ENCODE measurements around the gene PANK1.
"Not testable (repeated sequence)": the region's sequence is repeated elsewhere in the genome, so short reads cannot be mapped to it uniquely, and the experiment has no call there.

Gene PANK1

GRCh38 chr10:89567576-89568245 is 77.3 kb downstream of the PANK1 start:
- DNase-seq (ENCODE audit: low read depth, low spot score): no peak

DNA sequence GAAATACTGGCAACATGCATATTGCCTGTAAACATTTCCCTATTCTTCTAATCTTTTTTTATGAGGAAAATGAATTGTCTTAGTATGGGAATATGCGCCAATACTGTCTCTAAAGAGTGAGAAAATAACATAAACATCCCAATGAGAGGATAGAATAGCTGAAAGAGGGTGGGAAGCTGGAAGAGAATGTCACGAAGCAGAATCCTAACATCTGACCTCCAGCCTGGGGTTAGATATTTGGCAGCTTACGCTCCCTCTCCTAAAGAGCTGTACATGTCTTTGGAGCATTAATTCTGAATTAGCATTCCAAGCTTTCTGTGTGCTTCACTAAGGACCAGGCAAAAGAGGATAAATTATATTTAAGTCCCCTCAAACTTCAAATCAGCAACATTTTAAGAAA is 78.0 kb downstream of the PANK1 start:
- DNase-seq (ENCODE audit: low read depth, low spot score): no peak

- DNase-seq (ENCODE audit: low read depth, low spot score): no peak
Observed at GRCh38 chr10:89566095-89566950, 78.7 kb downstream of the PANK1 start.

DNA sequence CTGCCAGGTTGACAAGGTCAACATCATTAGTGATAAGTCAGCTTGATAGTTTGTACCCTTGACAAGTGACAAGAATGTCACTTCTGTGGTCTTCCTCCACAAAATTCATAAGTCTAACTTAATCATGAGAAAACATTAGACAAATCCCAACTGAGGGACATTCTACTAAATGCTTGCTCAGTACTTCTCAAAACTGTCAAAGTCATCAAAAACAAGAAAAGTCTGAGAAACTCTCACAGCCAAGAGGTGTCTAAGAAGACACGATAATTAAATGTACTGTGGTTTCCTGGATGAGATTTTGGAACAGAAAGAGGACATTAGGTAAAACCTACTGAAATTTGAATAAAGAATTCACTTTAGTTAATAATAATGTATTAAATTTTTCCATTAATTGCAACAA is 79.9 kb downstream of the PANK1 start:
- DNase-seq (ENCODE audit: low read depth, low spot score): no peak

GRCh38 chr10:89563861-89564478 is 81.1 kb downstream of the PANK1 start:
- peak; percentile 3 for DNase-seq (ENCODE audit: low read depth, low spot score)

- DNase-seq (ENCODE audit: low read depth, low spot score): no peak
Observed at GRCh38 chr10:89563311-89563710, 81.7 kb downstream of the PANK1 start.

- DNase-seq (ENCODE audit: low read depth, low spot score): no peak
Observed at GRCh38 chr10:89556600-89556999, 88.4 kb downstream of the PANK1 start.

GRCh38 chr10:89555688-89556445 is 89.2 kb downstream of the PANK1 start:
- no peak for DNase-seq (ENCODE audit: low read depth, low spot score)

DNA sequence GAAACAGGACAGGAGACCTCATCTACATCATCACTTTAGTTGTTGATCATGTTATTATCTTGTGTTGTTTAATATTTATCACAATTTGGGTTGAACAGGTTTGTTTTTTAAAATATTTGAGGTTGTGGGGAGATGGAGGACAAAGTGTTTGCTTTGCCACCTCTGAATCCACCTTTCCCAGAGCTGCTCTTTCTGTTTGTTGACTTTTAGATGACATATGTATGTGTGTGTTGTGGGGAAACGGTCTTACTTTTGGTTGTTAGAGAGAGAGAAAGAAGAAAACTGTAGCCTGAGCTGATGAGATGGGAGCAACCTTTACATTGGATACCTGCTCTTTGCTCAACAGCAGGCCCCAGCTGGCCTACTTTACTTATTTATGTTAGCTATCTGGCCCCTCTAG is 90.6 kb downstream of the PANK1 start:
- no peak for DNase-seq (ENCODE audit: low read depth, low spot score)

DNA sequence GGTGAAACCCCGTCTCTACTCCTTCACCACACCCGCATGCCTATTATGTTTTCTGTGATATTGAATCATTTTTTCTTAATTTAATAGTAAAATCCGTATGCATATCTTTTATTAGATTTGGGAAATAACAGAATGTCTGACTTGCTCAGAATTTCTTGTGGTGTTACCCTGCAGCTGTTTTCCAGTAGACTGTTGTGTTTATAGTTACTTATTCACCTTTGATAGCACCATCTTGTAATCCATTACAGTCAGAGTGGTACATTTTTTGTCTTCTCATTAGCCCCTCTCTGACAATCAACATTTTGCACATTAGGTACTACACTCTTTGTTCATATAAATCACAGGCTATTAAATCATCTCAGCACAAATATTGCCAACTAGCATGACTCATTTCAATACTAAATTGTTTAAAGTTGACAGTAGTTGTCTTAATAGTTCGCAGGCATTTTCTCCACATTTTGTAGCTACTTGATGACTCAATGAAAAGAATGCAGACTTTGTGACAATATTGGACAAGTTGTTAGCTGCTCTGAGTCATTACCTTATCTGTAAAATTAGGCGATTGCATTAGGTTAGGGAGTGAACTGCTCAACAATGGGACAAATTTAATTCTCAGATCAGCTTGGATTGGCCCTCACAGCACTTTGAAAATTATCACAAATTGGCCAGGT is 91.8 kb downstream of the PANK1 start:
- no peak for DNase-seq (ENCODE audit: low read depth, low spot score)

DNA sequence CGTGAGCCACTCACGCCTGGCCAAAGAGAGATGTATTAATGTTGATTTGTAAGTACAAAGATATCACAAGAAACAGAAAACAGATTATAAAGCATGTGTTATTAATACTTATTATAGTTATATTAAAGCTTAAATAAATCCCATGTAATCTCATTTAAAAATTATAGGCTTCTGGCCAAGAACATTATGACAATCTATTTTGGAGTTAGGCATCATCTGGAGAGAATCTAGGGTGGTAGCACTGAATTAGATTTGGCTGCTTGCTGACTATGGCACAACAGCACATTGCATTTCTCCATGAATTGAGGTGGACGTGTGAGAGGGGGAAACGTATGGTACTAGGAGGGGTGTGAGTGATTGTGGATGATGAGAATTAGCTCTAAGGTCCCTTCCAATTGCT is 92.8 kb downstream of the PANK1 start:
- DNase-seq (ENCODE audit: low read depth, low spot score): no peak

DNA sequence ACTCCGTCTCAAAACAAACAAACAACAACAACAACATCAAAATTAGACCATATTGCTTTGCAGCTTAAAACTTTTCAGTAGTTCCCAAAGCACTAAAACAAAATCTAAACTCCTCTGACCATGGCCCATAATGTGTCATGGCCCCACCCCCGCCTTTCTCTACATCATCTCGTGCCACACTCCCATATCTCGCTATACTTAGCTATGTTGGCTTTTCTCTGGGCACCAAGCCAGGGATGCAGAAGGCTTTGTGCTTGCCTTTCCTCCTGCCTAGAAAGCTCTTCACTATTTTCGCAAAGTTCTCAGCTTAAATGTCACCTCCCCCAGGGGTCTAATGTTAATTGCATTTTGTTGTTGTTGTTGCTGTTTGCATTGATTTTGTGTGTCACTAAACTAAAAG is 94.5 kb downstream of the PANK1 start:
- DNase-seq (ENCODE audit: low read depth, low spot score): no peak

- no peak for DNase-seq (ENCODE audit: low read depth, low spot score)
Observed at GRCh38 chr10:89549510-89549909, 95.5 kb downstream of the PANK1 start.

- no peak for DNase-seq (ENCODE audit: low read depth, low spot score)
Observed at GRCh38 chr10:89548673-89549072, 96.4 kb downstream of the PANK1 start.

DNA sequence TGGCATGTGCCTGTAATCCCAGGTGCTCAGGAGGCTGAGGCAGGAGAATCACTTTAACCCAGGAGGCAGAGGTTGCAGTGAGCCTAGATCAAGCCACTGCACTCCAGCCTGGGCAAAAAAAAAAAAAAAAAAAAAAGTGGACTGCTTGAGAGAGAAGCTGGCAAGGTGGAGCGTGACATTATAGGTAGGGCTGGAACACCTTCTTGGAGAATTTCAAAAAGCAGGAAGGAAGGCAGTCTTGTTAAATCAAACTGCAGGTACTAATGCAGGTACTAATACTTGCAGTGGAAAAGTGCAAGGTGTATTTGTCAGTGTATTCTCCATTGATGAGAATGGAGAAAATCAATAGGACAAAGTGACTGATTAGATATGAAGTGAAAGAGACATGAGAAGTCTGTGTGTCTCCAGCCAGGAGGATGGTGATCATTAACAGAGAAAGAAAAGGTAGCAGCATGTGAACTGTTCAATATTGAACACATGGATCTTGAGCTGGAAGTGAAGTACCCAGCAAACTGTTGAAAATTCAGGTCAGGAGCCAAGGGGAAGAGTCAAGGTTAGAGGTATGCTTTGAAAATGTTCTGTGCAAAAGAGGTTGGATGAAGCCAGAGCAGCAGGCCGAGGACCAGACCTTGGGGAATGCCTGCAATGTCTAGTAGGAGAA is 97.1 kb downstream of the PANK1 start:
- DNase-seq (ENCODE audit: low read depth, low spot score): no peak

DNA sequence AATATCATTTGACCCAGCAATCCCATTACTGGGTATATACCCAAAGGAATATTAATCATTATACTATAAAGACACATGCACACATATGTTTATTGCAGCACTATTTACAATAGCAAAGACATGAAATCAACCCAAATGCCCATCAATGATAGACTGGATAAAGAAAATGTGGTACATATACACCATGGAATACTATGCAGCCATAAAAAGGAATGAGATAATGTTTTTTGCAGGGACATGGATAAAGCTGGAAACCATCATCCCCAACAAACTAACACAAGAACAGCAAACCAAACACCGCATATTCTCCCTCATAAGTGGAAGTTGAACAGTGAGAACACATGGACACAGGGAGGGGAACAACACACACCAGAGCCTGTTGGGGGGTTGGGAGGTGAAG is 98.4 kb downstream of the PANK1 start:
- DNase-seq (ENCODE audit: low read depth, low spot score): not testable (repeated sequence)

DNA sequence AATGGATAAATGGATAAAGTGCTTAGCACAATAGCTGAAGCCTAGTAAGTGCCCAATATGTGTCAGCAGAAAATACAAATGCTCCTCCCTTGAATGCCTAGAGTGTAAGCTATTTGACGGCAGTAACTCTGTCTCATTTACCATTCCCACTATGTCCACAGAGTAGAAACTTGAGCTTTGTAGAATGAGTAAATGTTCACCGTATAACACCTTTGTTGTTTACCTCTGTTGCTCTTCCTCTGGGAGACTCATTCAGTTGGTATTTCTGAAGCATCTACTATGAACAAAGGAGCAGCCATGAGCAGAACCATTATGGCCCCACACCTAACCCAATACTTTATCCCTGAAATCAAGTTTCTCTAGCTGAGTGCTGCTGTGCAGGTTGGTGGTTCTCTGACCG is 101.2 kb downstream of the PANK1 start:
- DNase-seq (ENCODE audit: low read depth, low spot score): no peak

DNA sequence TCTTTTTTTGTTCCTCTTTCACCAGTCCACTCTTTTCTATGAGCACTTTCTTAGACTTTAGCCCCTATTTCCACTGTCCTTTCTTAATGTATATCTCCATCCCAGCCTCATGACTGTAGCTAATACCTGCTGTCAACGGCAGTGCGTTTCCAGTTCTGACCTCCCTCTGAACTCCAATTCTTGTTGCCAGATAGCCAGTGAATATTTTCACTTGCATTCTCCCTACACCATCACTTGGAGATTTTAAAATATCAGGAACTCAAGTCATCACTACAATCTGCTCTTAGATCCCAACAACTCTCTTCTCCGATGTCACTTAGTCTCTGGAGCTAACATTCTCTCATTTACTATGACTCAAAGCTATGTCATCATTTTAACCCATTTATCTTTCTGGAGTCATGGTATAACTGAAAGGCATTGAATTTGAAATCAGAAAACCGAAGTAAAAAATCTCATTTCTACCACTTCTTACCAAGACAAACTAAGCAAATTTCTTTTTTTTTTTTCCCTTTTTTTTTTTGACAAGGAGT is 104.6 kb downstream of the PANK1 start:
- DNase-seq (ENCODE audit: low read depth, low spot score): no peak

DNA sequence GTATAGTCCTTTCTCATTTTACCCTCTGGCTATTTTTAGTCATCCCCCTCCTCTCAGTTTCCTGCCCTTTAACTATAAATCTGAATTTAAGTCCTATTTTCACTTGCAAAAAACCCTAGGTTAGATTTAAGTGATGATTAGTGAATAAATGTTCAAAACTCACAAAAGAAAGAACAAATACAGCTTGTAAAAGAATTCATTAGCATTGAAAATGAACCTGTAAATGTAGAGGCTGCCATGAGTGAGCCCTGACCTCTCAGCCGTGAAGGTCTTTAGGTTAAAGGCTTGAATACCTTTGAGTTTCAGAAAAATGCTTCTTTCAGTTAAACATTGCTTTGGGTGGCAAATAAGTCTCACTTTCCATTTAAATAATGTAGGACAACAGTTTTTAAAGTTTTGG is 107.7 kb downstream of the PANK1 start:
- DNase-seq (ENCODE audit: low read depth, low spot score): no peak

DNA sequence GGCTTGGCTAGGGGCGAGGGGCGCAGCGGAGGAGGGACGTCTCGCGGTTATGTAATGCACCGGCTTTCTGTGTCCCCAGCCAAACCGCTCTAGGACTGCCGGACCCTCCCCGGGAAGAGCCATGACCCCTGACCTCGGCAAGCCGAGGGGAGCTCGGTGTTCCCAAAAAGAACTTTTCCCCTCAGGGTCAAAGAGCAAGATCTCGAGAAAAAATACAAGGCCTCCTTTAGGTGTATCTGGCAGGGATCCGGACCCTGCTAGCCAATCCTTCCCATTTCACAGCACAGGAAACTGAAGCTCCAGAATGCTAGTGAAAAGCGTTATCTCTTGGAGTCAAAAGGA is 109.1 kb downstream of the PANK1 start:
- DNase-seq (ENCODE audit: low read depth, low spot score): no peak

Data from activated CD4-positive, CD25-positive, alpha-beta regulatory T cell treated with anti-CD3 and anti-CD28 coated beads, Interleukin-2, amount 50 U/mL, for 16 hours (primary cell).